ENCODE measurements around the gene PIERCE2.
"Not testable (repeated sequence)": the region's sequence is repeated elsewhere in the genome, so short reads cannot be mapped to it uniquely, and the experiment has no call there.

PIERCE2 gene

DNA sequence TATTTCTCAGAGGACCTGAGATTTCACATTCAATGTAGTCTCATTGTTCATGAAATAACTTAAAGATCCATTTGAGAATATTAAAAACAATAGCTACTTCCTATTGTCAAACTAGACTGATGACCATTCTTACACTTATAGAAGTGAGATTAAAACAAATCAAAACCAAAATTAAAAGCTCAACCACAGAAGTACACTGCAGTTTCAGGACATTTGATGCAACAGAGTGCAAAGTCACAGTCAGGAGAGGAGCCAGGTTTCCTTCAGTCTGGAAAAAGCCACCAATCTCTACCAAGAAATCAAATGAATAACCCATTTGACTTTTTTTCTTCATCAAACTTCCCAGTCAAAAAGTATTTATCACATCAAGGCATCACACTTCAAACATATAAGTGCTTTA is 5.6 kb upstream of the PIERCE2 start:
- H3K4me1 ChIP-seq (ENCODE audit: insufficient read depth, insufficient read length), result no peaks in the 10 kb centered on the region
- no peaks in the 10 kb centered on the region for H3K27me3 ChIP-seq (ENCODE audit: insufficient read depth, insufficient read length)
- H3K36me3 ChIP-seq (ENCODE audit: insufficient read depth, insufficient read length, low read length), result no peaks in the 10 kb centered on the region
- TF ChIP-seq YY1 (IDR thresholded peaks at IDR 0.05; ENCODE audit: insufficient read depth, insufficient read length) (no peak), SUZ12 (IDR thresholded peaks at IDR 0.05; ENCODE audit: extremely low read depth, insufficient read depth, insufficient read length) (no peak), ZNF274 (IDR thresholded peaks at IDR 0.05; ENCODE audit: low read depth, low read length) (no peak)
- DNase-seq (ENCODE audit: low read depth, low spot score), result no peak
- no peak overlapping the region for H3K4me3 ChIP-seq (ENCODE audit: insufficient read length, low read depth)
- H3K9ac ChIP-seq (ENCODE audit: insufficient read length, low read depth), result no peak overlapping the region
- H3K9me3 ChIP-seq (ENCODE audit: insufficient read depth, low read length), result no peaks in the 10 kb centered on the region

DNA sequence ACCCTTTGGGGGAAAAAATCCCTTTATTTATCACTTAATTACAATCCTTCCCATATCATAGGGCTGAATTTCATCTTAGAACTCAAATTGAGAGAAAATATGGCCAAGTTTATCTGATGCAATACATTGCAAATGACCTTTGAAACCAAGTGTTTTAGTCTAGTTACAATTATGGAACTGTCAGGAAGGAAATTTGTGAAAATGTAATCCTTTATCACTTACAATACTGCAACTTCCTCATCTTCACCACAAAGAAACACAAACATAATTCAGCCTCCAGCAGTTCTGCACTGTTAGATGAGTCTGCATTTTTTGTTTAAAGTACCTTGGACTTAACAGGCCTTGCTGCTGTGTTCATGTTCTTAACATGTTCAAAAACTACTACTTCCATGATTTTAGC is 4.8 kb upstream of the PIERCE2 start:
- H3K27me3 ChIP-seq (ENCODE audit: insufficient read depth, insufficient read length), result no peaks in the 10 kb centered on the region
- H3K9me3 ChIP-seq (ENCODE audit: insufficient read depth, low read length), result no peaks in the 10 kb centered on the region
- no peaks in the 10 kb centered on the region for H3K36me3 ChIP-seq (ENCODE audit: insufficient read depth, insufficient read length, low read length)
- TF ChIP-seq SUZ12 (IDR thresholded peaks at IDR 0.05; ENCODE audit: extremely low read depth, insufficient read depth, insufficient read length) (no peak), ZNF274 (IDR thresholded peaks at IDR 0.05; ENCODE audit: low read depth, low read length) (no peak), YY1 (IDR thresholded peaks at IDR 0.05; ENCODE audit: insufficient read depth, insufficient read length) (no peak)
- no peaks in the 10 kb centered on the region for H3K4me1 ChIP-seq (ENCODE audit: insufficient read depth, insufficient read length)
- DNase-seq (ENCODE audit: low read depth, low spot score), result no peak
- no peak overlapping the region for H3K4me3 ChIP-seq (ENCODE audit: insufficient read length, low read depth)
- H3K9ac ChIP-seq (ENCODE audit: insufficient read length, low read depth), result no peak overlapping the region

DNA sequence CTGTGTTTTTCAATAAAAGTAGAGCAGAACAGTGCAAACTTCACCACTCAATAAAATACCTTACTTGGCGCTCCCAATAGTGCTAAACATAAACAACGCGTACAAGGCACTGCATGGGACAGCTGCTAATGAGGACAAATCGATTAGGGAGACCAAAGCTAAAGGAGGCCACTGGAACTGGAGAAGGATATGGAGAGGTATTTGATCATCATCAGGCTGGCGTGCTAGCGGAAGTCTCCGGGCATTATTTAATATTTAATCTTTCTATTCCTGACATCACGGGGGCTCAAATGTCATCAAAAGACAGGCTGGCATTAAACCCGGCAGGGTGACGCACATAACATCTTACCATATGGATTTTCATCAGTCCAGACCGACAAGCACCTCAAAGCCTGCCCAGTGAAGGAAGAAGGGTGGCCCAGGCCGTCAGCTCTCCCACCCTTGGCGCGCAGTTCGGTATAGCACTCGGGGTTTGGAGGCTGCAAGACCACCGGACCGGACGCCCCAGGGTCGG is 740 bp upstream of the PIERCE2 start:
- H3K9ac ChIP-seq (ENCODE audit: insufficient read length, low read depth), result peak overlapping the region; percentile 87
- no peak for DNase-seq (ENCODE audit: low read depth, low spot score)
- H3K4me3 ChIP-seq (ENCODE audit: insufficient read length, low read depth), result peak overlapping the region; percentile 72
- H3K9me3 ChIP-seq (ENCODE audit: insufficient read depth, low read length), result no peaks in the 10 kb centered on the region
- TF ChIP-seq YY1 (IDR thresholded peaks at IDR 0.05; ENCODE audit: insufficient read depth, insufficient read length) (no peak), ZNF274 (IDR thresholded peaks at IDR 0.05; ENCODE audit: low read depth, low read length) (no peak), SUZ12 (IDR thresholded peaks at IDR 0.05; ENCODE audit: extremely low read depth, insufficient read depth, insufficient read length) (no peak)
- H3K27me3 ChIP-seq (ENCODE audit: insufficient read depth, insufficient read length), result no peaks in the 10 kb centered on the region
- H3K4me1 ChIP-seq (ENCODE audit: insufficient read depth, insufficient read length), result no peaks in the 10 kb centered on the region
- H3K36me3 ChIP-seq (ENCODE audit: insufficient read depth, insufficient read length, low read length), result no peaks in the 10 kb centered on the region

DNA sequence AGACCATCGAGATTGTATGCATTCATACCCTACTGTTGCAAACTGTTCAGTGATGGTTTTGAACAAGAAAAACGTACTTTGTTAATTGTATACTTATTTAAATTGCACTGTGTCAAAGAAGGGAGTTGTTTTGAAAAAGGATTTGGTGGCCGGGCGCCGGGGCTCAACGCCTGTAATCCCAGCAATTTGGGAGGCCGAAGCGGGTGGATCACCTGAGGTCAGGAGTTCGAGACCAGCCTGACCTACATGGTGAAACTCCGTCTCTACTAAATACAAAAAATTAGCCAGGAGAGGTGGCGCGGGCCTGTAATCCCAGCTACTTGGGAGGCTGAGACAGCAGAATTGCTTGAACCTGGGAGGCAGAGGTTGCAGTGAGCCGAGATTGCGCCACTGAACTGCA is 681 bp downstream of the PIERCE2 start:
- not testable (repeated sequence) for H3K4me1 ChIP-seq (ENCODE audit: insufficient read depth, insufficient read length); H3K36me3 ChIP-seq (ENCODE audit: insufficient read depth, insufficient read length, low read length); H3K27me3 ChIP-seq (ENCODE audit: insufficient read depth, insufficient read length); H3K9me3 ChIP-seq (ENCODE audit: insufficient read depth, low read length)
- peak overlapping the region; percentile 52 for H3K4me3 ChIP-seq (ENCODE audit: insufficient read length, low read depth)
- DNase-seq (ENCODE audit: low read depth, low spot score), result peak; percentile 1
- peak overlapping the region; percentile 57 for H3K9ac ChIP-seq (ENCODE audit: insufficient read length, low read depth)

DNA sequence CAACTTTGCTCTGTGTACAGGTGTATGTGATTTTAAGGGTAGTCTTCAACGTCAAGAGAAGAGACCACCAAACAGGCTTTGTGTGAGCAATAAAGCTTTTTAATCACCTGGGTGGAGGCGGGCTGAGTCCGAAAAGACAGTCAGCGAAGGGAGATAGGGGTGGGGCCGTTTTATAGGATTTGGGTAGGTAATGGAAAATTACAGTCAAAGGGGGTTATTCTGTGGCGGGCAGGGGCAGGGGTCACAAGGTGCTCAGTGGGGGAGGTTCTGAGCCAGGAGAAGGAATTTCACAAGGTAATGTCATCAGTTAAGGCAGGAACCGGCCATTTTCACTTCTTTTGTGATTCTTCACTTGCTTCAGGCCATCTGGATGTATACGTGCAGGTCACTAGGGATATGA is 9.4 kb downstream of the PIERCE2 start:
- not testable (repeated sequence) for H3K4me1 ChIP-seq (ENCODE audit: insufficient read depth, insufficient read length); DNase-seq (ENCODE audit: low read depth, low spot score); H3K9me3 ChIP-seq (ENCODE audit: insufficient read depth, low read length); H3K4me3 ChIP-seq (ENCODE audit: insufficient read length, low read depth); H3K9ac ChIP-seq (ENCODE audit: insufficient read length, low read depth); H3K27me3 ChIP-seq (ENCODE audit: insufficient read depth, insufficient read length); H3K36me3 ChIP-seq (ENCODE audit: insufficient read depth, insufficient read length, low read length)

DNA sequence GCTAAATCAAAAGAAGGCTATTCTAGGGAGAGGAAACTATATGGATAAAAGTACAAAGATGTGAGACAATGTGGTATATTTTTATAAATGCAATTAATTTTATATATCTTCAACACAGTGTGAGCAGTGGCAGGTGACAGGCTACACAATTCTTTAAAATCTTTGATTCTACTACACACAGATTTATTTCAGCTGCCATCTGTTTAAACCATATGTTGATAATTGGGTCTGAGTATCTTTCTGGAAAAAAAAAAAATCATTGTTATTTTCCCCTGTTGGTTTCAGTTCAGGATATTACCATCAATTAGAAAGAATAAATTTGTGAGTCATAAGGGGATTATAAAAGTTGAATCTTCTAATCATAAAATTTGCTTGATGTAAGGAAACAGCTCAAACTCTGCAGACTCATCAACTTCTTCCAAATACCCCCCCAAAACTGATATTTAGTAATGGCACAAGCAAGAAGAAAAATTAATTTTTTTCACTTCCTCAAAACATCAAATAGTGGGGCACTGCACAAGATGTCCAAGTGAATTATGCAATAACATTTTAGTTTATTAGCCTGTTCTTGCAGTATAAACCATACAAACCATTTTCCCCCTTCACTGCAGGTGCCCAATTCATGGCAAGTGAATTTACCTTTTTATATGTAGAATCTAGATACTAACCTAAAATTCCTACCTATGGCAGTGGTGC is 12.0 kb downstream of the PIERCE2 start:
- Histone ChIP-seq H3K9ac (ENCODE audit: insufficient read length, low read depth) (no peak overlapping the region), H3K9me3 (ENCODE audit: insufficient read depth, low read length) (no peaks in the 10 kb centered on the region), H3K4me1 (ENCODE audit: insufficient read depth, insufficient read length) (no peaks in the 10 kb centered on the region), H3K36me3 (ENCODE audit: insufficient read depth, insufficient read length, low read length) (no peaks in the 10 kb centered on the region), H3K4me3 (ENCODE audit: insufficient read length, low read depth) (no peak overlapping the region), H3K27me3 (ENCODE audit: insufficient read depth, insufficient read length) (no peaks in the 10 kb centered on the region)
- TF ChIP-seq ZNF274 (IDR thresholded peaks at IDR 0.05; ENCODE audit: low read depth, low read length), result no peak
- no peak for TF ChIP-seq SUZ12 (IDR thresholded peaks at IDR 0.05; ENCODE audit: extremely low read depth, insufficient read depth, insufficient read length)
- no peak for TF ChIP-seq YY1 (IDR thresholded peaks at IDR 0.05; ENCODE audit: insufficient read depth, insufficient read length)
- DNase-seq (ENCODE audit: low read depth, low spot score), result no peak

DNA sequence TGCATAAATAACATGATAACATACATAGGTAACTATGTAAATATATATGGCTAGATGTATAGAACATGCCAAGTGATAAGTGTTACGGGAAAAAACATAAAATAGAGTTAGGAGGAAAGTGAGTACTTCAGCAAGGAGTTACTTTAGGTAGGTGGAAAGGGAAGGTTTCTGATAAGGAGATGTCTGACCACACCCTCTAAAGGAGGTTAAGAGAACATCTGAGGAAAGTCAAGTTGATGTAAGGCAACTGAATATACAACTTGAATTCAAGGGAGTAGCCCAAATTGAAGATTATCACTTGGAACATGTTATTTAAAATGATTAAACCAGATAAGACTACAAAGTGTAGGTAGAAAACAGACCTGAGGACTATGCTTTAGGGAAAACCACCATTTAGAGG is 13.8 kb downstream of the PIERCE2 start:
- TF ChIP-seq ZNF274 (IDR thresholded peaks at IDR 0.05; ENCODE audit: low read depth, low read length) (no peak), SUZ12 (IDR thresholded peaks at IDR 0.05; ENCODE audit: extremely low read depth, insufficient read depth, insufficient read length) (no peak), YY1 (IDR thresholded peaks at IDR 0.05; ENCODE audit: insufficient read depth, insufficient read length) (no peak)
- Histone ChIP-seq H3K4me1 (ENCODE audit: insufficient read depth, insufficient read length) (no peaks in the 10 kb centered on the region), H3K9ac (ENCODE audit: insufficient read length, low read depth) (no peak overlapping the region), H3K27me3 (ENCODE audit: insufficient read depth, insufficient read length) (no peaks in the 10 kb centered on the region), H3K4me3 (ENCODE audit: insufficient read length, low read depth) (no peak overlapping the region), H3K9me3 (ENCODE audit: insufficient read depth, low read length) (no peaks in the 10 kb centered on the region; the same call in 1 of the 2 replicates), H3K36me3 (ENCODE audit: insufficient read depth, insufficient read length, low read length) (no peaks in the 10 kb centered on the region)
- DNase-seq (ENCODE audit: low read depth, low spot score), result no peak
